GM20431 (cell line): ENCODE results near the gene TMEM266.

ENCODE experiments used
- in situ Hi-C: fragments of 300-500 bp; cut with MseI, MboI; formaldehyde crosslinking; loops from one replicate; pipeline ENCODE4 v1.15.0; 2020; ENCODE audit warnings: low sequenced_read_pairs; ENCODE audit not compliant: unreplicated experiment

The TMEM266 gene

DNA sequence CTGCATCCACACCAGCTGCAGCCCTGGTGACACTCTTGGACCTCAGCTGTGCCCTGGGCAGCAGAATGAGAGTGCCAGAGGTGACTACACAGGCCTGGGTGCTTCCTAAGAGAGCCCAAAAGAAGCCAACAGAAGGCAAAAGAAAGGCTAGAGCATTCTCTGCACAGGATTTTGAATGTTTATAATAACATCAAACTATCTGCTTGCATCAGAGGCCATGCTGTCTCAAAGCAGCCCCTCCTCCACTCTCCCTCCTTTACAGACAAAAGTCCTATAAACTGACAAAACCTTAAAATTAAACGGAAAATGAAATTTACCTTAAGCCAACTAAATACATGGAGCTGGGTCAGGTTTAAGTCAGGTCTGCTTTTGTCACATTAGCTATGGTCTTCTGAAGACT lies 155.8 kb downstream of the TMEM266 start:
- in situ Hi-C loops, result no loop called here

DNA sequence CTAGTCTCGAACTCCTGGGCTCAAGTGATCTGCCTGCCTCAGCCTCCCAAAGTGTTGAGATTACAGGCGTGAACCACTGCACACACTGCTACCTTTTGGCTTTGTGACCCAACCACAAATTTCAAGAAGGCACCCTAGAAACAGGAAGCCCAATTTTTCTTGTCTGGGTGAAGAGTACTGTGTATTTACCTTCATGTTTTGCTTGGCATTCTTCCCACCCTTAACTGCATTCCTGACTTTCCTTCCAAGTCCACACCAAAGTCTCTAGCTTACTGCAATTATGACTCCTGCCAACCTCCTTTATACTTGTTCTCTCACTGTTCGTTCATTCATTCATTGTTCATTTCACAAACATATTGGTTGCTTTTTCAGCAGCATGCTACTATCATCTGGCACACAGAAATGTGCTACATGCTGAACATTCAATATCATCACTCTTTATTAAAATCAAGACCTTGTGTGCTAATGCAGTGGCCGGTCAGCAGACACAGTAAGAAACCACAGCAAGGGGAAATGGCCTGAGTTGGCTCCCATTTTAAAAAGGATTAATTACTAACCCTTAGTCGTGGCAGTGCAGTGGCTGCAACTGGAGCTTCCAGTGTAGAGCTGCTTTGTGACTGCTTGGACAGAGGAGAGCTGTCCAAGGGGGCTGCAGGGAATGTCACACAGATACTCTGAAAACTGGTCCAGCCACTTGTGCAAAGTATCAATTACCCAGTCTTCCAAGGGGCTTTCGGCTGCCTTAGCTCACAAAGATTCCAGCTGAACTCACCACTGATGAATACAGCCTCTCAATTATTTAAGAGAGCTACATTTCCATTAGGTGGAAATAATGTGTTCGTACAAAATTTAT lies 157.5 kb downstream of the TMEM266 start:
- in situ Hi-C loops, result no loop called here

DNA sequence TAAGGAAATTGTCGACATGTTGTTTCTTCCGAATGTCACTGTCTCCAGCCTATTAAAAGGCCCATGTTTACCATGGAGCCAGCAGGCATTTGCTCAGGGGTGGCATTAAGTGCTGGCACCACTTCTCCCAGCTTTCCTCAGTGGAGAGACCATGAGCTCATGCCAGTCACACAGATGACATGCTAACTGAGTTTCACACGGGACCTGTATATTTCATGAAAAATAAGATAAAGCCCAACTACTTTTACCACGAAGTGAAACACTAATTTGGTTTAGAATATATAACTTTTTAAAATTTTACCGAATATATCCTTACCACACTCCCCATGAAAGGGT lies 158.1 kb downstream of the TMEM266 start:
- in situ Hi-C loops, result no loop called here

DNA sequence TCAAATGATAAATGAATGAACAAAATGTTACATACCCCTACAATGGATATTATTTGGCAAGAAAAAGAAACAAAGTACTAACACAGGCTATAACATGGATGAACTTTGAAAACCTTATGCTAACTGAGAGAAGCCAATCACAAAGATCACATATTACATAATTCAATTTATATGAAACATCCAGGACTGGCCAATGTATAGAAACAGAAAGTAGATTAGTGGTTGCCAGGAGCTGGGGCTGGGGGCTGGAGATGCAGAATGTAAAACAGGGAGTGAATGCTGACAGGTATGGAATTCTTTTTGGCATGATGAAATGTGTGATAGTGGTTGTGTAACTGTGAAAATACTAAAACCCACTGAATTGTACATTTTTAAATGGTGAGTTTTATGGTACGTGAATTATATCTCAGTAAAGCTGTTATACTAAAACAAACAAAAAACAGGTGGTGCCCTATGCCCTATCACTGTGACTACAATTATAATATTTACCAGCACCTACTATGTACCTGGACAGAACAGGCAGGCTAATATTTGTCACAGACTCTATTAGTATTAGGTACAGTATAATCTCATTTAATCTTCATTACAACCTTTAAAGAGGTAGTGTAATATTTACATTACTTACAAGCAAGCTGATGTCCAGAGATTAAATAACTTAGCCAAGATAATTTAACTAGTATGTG lies 161.4 kb downstream of the TMEM266 start:
- in situ Hi-C loops, result no loop called here

DNA sequence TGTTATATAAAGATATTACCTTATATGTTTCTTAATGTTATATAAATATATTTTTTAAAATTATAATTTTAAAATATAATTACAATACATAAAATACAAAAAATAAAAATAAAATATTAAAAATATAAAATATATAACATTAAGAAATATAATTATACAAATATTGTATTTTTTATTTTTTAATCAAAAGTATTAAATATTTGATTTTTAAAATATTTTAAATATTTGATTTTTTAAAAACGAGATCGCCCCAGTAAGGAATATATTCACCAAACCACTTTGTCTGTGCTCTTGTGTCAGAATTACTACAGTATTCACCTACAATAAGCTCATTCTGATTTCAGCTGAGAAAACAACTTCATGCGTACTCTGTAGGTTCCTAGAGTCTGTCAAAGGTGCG lies 162.4 kb downstream of the TMEM266 start:
- in situ Hi-C loops, result no loop called here

DNA sequence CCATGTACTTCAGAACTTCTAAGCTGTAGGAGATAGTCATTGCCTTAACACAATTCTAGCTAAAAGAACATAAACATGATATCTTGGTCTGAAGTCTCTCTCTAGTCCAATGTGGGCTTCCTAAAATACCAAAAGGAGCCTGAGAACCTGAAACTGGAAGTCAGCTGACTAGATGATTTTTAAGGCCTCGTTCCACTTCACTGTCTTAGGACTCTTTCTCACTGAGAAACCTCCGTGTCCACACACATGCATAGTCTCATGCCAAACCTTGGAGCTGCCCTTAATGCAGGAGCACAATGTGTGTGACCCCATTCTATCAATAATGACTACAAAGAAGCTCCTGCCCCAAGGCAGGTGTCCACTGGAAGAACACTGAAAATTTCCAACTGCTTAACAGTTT lies 163.7 kb downstream of the TMEM266 start:
- in situ Hi-C loops, result no loop called here

DNA sequence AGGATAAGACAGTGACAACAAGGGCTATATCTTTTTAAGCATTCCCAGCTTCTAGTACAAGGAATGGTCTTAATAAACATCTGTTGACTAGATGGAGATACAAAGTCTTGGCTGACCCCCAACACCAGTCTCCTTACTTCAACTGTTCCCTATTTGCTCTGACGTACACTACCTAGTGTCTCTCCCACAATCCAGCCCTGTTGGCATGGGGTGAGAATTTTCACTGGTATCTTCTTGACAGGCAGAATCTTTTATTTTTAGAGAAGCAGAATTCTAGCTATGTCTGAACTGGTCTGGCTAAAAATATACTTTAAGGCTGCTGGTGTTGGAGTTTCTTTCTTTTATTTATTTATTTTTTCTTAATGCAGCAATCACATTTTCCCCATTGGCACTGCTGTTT lies 169.5 kb downstream of the TMEM266 start:
- in situ Hi-C loops, result no loop called here

DNA sequence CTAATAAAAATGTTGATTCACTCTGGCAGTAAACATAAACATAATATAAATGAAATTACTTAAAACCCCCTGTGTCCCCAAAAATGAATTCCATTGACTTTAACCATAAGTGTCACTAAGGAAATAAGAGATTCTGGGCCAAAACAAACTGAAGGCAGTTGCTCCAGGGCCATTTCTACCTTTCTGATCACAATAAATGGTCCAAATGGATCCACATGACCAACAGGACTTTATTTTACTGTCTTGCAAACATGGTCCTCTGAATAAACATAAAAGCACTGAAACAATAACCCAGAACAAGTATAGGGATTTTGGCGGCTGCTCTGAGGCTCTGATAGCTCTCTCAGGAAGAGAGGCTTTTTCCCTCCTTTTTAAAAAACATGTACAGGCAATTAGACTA lies 174.1 kb downstream of the TMEM266 start:
- in situ Hi-C loops, result no loop called here

DNA sequence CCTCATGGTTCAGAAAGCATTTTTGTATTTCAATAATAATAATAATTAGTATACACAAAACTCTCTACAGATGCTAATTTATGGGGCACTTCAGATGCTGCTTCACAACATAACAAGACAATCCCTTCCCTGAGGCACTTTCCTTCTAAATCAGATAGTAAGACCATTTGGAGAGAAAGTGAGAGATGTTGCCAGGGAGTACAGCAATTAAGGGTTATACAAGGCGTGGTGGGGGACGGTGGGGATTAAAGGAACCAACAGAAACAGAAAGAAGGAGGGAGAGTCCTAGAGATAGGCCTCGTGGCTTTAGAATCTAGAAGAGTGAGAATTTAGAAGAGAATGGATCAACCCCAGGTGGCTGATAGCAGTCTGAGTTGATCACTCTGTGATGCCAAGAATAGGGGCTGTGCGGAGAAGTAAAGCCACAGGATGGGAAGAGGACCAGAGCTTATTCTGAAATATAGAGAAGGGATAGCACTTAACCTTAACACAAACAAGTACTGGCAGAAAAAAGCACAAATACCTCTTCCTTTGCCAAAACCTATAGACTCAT lies 174.6 kb downstream of the TMEM266 start:
- in situ Hi-C loops, result no loop called here

DNA sequence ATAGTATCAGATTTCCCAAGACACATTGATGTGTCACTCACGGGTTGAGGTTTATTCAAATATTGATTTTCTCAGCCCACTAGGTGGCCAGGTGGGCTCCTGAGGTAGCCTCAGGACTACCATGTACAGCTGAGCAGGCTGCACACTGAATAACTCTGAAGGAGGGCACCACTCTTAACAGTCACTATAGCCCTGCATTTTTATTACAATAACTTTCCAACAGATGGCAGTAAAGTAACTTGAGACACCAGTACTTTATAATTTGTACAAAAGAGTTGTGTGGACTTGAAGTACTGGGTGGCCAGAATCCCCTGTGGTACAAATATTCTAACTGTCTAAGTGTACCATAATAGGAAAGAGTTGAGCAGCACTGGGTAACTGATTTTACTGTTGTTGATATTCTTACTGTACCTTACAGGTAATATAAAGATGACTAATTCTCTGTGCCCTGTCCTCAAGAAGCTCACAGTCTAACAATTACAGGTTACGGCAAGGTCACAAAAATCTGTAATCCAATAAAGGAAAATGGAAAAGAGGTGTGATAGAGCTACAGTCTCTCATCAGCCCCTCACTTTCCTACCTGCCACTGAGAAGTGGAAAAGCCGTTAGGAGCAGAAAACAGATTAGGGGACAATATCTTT lies 175.5 kb downstream of the TMEM266 start:
- in situ Hi-C loops, result no loop called here

DNA sequence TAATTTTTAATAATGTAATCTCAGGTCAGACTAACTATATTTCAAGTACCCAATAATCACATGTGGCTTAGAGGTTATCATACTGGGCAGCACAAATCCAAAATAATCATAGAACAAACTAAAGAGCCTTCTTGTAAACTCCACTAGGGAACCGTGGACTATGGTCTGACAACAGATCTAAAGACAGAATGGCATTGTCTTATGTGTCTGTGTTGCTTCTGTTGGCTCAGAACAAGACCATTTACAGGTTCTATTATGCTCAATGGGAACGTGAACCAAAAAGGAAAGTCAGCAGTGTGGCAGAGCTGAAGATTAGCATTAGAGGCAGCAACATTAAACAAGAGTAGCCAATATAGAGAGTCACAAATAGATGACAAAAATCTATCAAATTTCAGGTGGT lies 176.6 kb downstream of the TMEM266 start:
- in situ Hi-C loops, result no loop called here

DNA sequence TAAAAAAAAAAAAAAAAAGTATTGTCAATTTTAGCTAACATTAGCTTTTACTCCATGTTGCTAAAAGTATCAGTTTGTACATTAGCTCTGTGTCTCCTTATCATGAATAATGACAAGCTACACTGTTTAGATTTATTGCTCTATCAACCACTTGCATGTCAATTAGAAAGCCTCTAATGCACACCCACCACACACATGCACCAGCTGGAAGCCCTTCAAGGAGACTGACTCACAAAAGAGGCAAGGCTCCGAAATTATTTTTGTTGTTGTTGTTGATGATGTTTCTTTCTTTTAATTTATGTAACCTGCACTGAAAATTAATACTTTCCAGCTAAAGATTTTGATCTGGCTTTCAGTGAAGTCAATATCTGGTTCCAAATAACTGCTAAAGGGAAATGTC lies 180.0 kb downstream of the TMEM266 start:
- in situ Hi-C loops, result no loop called here

DNA sequence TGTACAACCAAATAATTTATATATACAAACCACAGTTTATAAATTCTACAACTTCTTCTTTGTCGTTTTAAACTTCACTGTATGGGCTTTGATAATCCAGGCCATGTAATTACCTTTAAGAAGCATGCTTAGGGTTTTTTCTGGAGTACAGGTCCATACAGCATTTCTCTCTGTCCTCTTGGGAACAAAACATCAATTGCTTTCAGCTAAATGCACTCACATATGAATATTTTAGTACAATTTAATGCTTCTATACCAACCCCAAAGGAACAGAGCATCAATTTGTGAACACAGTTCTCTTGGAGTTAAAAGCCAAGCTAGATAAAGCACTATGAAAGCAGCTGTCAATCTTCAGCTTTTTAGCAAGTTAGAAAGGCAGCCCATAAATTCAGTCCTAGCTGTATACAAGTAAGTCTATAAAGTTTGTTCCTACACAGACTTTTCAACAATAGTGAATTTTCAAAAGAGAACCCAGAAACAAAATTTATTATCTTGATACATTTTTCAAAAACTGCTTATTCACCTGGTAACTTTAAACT lies 185.4 kb downstream of the TMEM266 start:
- in situ Hi-C loops, result no loop called here

DNA sequence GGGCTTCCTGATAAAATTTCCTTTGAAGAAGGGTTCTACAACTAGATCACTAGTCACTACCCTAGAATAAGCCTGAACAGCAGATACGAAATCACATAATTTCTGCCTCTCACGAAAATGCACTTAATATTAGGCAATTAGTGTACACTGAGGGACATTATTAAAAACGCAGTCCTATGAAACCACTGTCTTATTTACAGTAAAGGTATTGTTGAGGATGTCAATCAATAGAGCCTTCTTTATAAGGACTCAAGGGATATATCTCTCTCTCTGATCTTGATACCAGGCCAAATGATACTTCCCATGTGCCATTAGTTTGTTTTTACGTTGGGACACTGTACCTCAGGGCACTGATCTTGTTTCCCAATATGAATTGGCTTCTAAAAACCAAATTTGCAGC lies 191.9 kb downstream of the TMEM266 start:
- in situ Hi-C loops, result no loop called here

DNA sequence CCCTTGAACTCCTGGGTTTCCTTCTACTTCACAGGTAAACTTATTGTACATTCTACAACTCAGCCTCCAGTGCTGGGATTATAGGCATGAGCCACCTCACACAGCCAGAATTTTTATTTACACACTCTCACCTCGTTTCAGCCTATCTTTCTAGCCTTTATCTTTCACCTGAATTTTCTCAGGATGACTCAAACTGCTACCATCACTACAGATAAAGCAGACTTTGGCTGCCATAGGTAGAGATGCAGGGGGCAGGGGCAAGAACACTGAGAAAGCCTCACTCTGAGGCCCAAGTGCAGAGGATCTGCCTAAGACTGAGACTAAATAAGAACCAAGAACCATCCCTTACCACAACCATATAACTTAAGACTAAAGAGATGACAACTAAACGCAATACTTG lies 192.5 kb downstream of the TMEM266 start:
- in situ Hi-C loops, result no loop called here

DNA sequence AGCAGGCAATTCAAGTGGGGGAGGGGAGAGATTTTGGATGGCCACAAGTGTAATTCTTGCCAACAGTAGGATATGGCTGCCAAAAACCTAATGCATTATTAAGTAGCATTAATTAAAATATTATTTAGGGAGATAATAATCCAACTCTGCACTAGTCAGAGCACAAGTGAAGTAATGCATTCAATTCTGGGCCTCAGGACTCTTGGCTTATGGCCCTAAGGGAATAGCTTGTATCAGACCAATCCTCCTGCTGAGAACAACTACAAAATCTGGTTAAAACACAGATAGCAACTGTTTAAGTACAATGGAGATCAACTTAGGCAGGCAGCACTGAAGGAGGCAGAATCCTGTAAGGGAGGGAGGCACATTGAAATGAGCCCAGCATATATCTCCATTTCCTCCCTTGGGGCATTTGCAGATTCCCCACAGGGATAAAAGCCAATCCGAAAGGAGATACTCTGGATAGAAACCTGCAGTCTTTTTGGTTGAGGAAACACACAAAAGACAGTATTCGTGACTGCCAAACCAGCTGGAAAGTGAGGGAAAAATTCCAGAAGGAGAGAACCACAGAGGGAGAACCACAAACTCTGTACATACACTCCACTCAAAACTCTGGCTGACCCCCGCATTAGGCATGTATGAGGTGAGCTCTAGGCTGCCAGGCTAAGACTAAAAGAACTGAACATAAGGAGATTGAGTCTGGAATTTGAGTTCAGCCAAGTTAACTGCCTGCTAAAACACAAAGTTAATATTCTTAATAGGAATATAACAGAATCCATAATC lies 194.1 kb downstream of the TMEM266 start:
- in situ Hi-C loops, result no loop called here
